Gastrocnemius medialis (tissue), 4 donors: ENCODE data around the gene POLR2I. TPM values are rescaled to one million over a fixed set of nuclear protein-coding genes. Genes with fewer than 3 reads are reported as not detected.

Source experiments
- ATAC-seq, 2 donors: fragments of 150-250 bp; one replicate each; pipeline ENCODE4 v1.9.1; 2016
- DNase-seq, 2 donors: peaks; one replicate each; pipeline ENCODE4 v3.0.0-alpha.2; 2019
- H3K27ac ChIP-seq, 4 donors: fragments of 200-600 bp; sonication (generic); 1 replicate in 1 of 4; 2 replicates in 3 of 4; pipeline ENCODE4 v1.5.1; 2016 to 2018; ENCODE audit warnings: mild to moderate bottlenecking in 2 of 4, moderate library complexity in 1 of 4
- H3K27me3 ChIP-seq, 3 donors: fragments of 200-600 bp; sonication (generic) in 2 of 3; 1 replicate in 1 of 3; 2 replicates in 2 of 3; pipeline versions ENCODE4 v1.5.1 to v1.6.0; 2016 to 2019; ENCODE audit warnings: mild to moderate bottlenecking in 1 of 3, moderate library complexity in 1 of 3
- H3K36me3 ChIP-seq, 2 donors: fragments of 200-600 bp; sonication (generic) in 1 of 2; one replicate each; pipeline ENCODE4 v1.5.1; 2017 to 2018
- H3K4me1 ChIP-seq, 2 donors: fragments of 200-600 bp; sonication (generic) in 1 of 2; one replicate each; pipeline ENCODE4 v1.5.1; 2016 to 2017; ENCODE audit warnings: mild to moderate bottlenecking in 2 of 2
- H3K4me3 ChIP-seq, 4 donors: fragments of 200-600 bp; sonication (generic) in 3 of 4; 1 replicate in 1 of 4; 2 replicates in 3 of 4; pipeline ENCODE4 v1.5.1; 2016 to 2019; ENCODE audit warnings: mild to moderate bottlenecking in 2 of 4
- H3K9me3 ChIP-seq, 3 donors: fragments of 200-600 bp; sonication (generic) in 2 of 3; 1 replicate in 1 of 3; 2 replicates in 2 of 3; pipeline ENCODE4 v1.5.1; 2016 to 2019
- CTCF ChIP-seq, 5 experiments: fragments of 450-650 bp in 3 of 5; fragments of 200-600 bp in 2 of 5; sonication (generic) in 2 of 5; IDR thresholded peaks in 4 of 5; conservative IDR thresholded peaks in 1 of 5; 1 replicate in 4 of 5; 2 replicates in 1 of 5; pipeline ENCODE4 v1.5.1; 2016 to 2019; ENCODE audit warnings: antibody characterized with exemption in 5 of 5, mild to moderate bottlenecking in 3 of 5, moderate library complexity in 3 of 5
- POLR2A ChIP-seq, 2 donors: fragments of 450-650 bp; IDR thresholded peaks; one replicate each; pipeline ENCODE4 v1.6.1; 2017; ENCODE audit warnings: antibody characterized with exemption in 2 of 2, mild to moderate bottlenecking in 2 of 2, moderate library complexity in 2 of 2
- in situ Hi-C, 4 donors: fragments of 200-750 bp; cut with MboI; loops; one replicate each; pipeline versions ENCODE4 v1.15.0 to v1.8.0; 2017; ENCODE audit warnings: low sequenced_read_pairs in 4 of 4
- intact Hi-C: fragments of 100-400 bp; cut with DNase I; formaldehyde crosslinking; loops from one replicate; pipeline ENCODE4 v1.15.1; 2023; ENCODE audit warnings: low total_unique reads
- total RNA-seq, 4 donors: library from RNA; depleted of rRNA; stranded (reverse); fragments of >200 nt; gene quantifications; one replicate each; pipeline versions ENCODE4 v1.1.0 to v1.2.3, GENCODE V29; 2016

POLR2I gene
- total RNA-seq, 4 donors from 2014 or later, result 61.0 to 88.7 (median 79.4) TPM

- in situ Hi-C loops, result no loop called here
- intact Hi-C loops, result no loop called here
- no peaks in the 10 kb centered on the region for H3K4me1 ChIP-seq
- H3K27ac ChIP-seq, result no peak overlapping the region
- no peaks in the 10 kb centered on the region for H3K9me3 ChIP-seq
- no peak for TF ChIP-seq CTCF (IDR thresholded peaks at IDR 0.05 in 4 of 5, conservative IDR thresholded peaks at IDR 0.05 in 1 of 5)
- H3K27me3 ChIP-seq, result no peaks in the 10 kb centered on the region
- H3K36me3 ChIP-seq, result no peaks in the 10 kb centered on the region
- no peak overlapping the region for H3K4me3 ChIP-seq
- DNase-seq (no peak), ATAC-seq (no peak)
These were observed 24.8 kb downstream of the POLR2I start for GRCh38 chr19:36089847-36090246.

GRCh38 chr19:36086326-36086725, 28.3 kb downstream of the POLR2I start:
- Histone ChIP-seq H3K4me1 (peaks cover 0 to 6% of the 10 kb centered on the region in 2 donors), H3K27me3 (no peaks in the 10 kb centered on the region), H3K9me3 (no peaks in the 10 kb centered on the region), H3K4me3 (no peak overlapping the region), H3K27ac (no peak overlapping the region), H3K36me3 (no peaks in the 10 kb centered on the region)
- intact Hi-C loops, result no loop called here
- in situ Hi-C loops, result no loop called here
- DNase-seq (no peak), ATAC-seq (no peak)
- TF ChIP-seq CTCF (IDR thresholded peaks at IDR 0.05 in 4 of 5, conservative IDR thresholded peaks at IDR 0.05 in 1 of 5), result no peak
- TF ChIP-seq POLR2A (IDR thresholded peaks at IDR 0.05), result no peak

GRCh38 chr19:36084231-36085009, 30.3 kb downstream of the POLR2I start:
- in situ Hi-C loops, result no loop called here
- Histone ChIP-seq H3K4me3 (no peak overlapping the region), H3K4me1 (peaks cover 0 to 6% of the 10 kb centered on the region in 2 donors), H3K27me3 (no peaks in the 10 kb centered on the region), H3K27ac (no peak overlapping the region), H3K9me3 (no peaks in the 10 kb centered on the region), H3K36me3 (no peaks in the 10 kb centered on the region)
- ATAC-seq (no peak), DNase-seq (no peak)
- intact Hi-C loops, result no loop called here
- TF ChIP-seq CTCF (IDR thresholded peaks at IDR 0.05 in 4 of 5, conservative IDR thresholded peaks at IDR 0.05 in 1 of 5), result no peak
- no peak for TF ChIP-seq POLR2A (IDR thresholded peaks at IDR 0.05)

GRCh38 chr19:36082916-36083315, 31.8 kb downstream of the POLR2I start:
- Histone ChIP-seq H3K4me1 (peaks cover 0 to 6% of the 10 kb centered on the region in 2 donors), H3K9me3 (no peaks in the 10 kb centered on the region), H3K36me3 (no peaks in the 10 kb centered on the region), H3K27ac (no peak overlapping the region), H3K4me3 (no peak overlapping the region), H3K27me3 (no peaks in the 10 kb centered on the region)
- in situ Hi-C loops (no loop called here), intact Hi-C loops (no loop called here)
- DNase-seq (no peak), ATAC-seq (no peak)
- TF ChIP-seq CTCF (IDR thresholded peaks at IDR 0.05 in 4 of 5, conservative IDR thresholded peaks at IDR 0.05 in 1 of 5) (no peak), POLR2A (IDR thresholded peaks at IDR 0.05) (no peak)
